HepG2 (cell line): ENCODE data around the gene ENO1. TPM values are rescaled to one million over a fixed set of nuclear protein-coding genes. Genes with fewer than 3 reads are reported as not detected.

ENCODE experiments used
- ATAC-seq: fragments of 200-7000 bp; cut with Tn5 transposase; 3 replicates; pipeline ENCODE4 v1.9.1; 2020; ENCODE audit warnings: mild to moderate bottlenecking, moderate library complexity
- BruUV-seq: library from RNA; stranded (reverse); fragments of 400-500 nt; replicated peaks from 2 replicates; lab custom pipeline; 2021; lab: Mats Ljungman, UMichigan
- CTCF ChIA-PET: fragments of 300-600 bp; formaldehyde crosslinking; extraction: SDS; loops from one replicate; lab custom pipeline; 2021; ENCODE audit warnings: low total read pairs, inconsistent platforms, low intra/inter-chr PET ratio; lab: Yijun Ruan, JAX
- POLR2A ChIA-PET: fragments of 350-600 bp; sonication (Branson Sonifier 250); formaldehyde crosslinking; loops from one replicate; lab custom pipeline; 2020; ENCODE audit warnings: antibody characterized with exemption, inconsistent platforms; lab: Yijun Ruan, JAX
- DNase-seq: peaks from one replicate; pipeline ENCODE4 v3.0.0-alpha.2; 2015; ENCODE audit warnings: low spot score
- FAIRE-seq: peaks from 3 replicates; lab custom pipeline; 2011; peaks lifted over from hg19 to GRCh38; lab: Jason Lieb, UNC
- H2AFZ ChIP-seq: one replicate; pipeline ENCODE4 v1.6.1; 2011; ENCODE audit warnings: low read length, inconsistent platforms
- H3K27ac ChIP-seq: fragments of 300-600 bp; 3 replicates; pipeline ENCODE4 v1.8.0; 2011; ENCODE audit warnings: mixed run types, mild to moderate bottlenecking, mixed read lengths, low read length, inconsistent platforms; ENCODE audit not compliant: insufficient read depth; ENCODE audit errors: extremely low read length
- H3K27me3 ChIP-seq, 2 experiments: fragments of 200-600 bp in 1 of 2; 2 replicates in 1 of 2; 3 replicates in 1 of 2; pipeline versions ENCODE4 v1.6.0 to v1.8.0; 2011; ENCODE audit warnings: low read length in 2 of 2, mild to moderate bottlenecking in 2 of 2, moderate library complexity in 2 of 2, inconsistent platforms in 1 of 2; ENCODE audit not compliant: insufficient read depth in 2 of 2, control insufficient read depth in 1 of 2
- H3K36me3 ChIP-seq, 2 experiments: fragments of 200-600 bp in 1 of 2; replicated peaks in 1 of 2; 2 replicates in 1 of 2; 3 replicates in 1 of 2; pipeline versions ENCODE4 v1.5.1 to v1.8.0; 2011; ENCODE audit warnings: low read length in 2 of 2, inconsistent platforms in 1 of 2; ENCODE audit not compliant: insufficient read depth in 2 of 2, control insufficient read depth in 1 of 2
- H3K4me1 ChIP-seq: 2 replicates; pipeline ENCODE4 v1.5.1; 2012; ENCODE audit warnings: low read length, inconsistent platforms; ENCODE audit not compliant: insufficient read depth
- H3K4me2 ChIP-seq: 2 replicates; pipeline ENCODE4 v1.6.0; 2011; ENCODE audit warnings: low read depth, low read length, inconsistent platforms
- H3K4me3 ChIP-seq, 3 experiments: fragments of 200-600 bp in 1 of 3; sonication (generic), shearing (Covaris generic) in 1 of 3; replicated peaks in 1 of 3; 2 replicates each; pipeline ENCODE4 v1.5.1; 2011 to 2016; ENCODE audit warnings: low read length in 3 of 3, inconsistent platforms in 2 of 3, low read depth in 2 of 3, mild to moderate bottlenecking in 2 of 3, control low read depth in 1 of 3, mixed read lengths in 1 of 3; ENCODE audit not compliant: insufficient read depth in 1 of 3
- H3K79me2 ChIP-seq: one replicate; pipeline ENCODE4 v1.6.1; 2011; ENCODE audit warnings: low read length, inconsistent platforms; ENCODE audit not compliant: insufficient read depth
- H3K9ac ChIP-seq: 2 replicates; pipeline ENCODE4 v1.6.0; 2011; ENCODE audit warnings: mild to moderate bottlenecking, low read depth, low read length, inconsistent platforms; ENCODE audit not compliant: insufficient read depth
- H3K9me3 ChIP-seq: 2 replicates; pipeline ENCODE4 v1.5.1; 2012; ENCODE audit warnings: mild to moderate bottlenecking, low read length
- H4K20me1 ChIP-seq: 2 replicates; pipeline ENCODE4 v1.6.0; 2011; ENCODE audit warnings: inconsistent platforms, mild to moderate bottlenecking, low read length, moderate library complexity; ENCODE audit not compliant: insufficient read depth
- AFF4 ChIP-seq: sonication (generic); formaldehyde crosslinking; IDR thresholded peaks from 2 replicates; pipeline ENCODE4 v1.4.0; 2020; ENCODE audit warnings: missing genetic modification reagents
- ARID5B ChIP-seq: IDR thresholded peaks from 2 replicates; pipeline ENCODE4 v1.4.0; 2020; ENCODE audit warnings: mild to moderate bottlenecking, missing genetic modification reagents
- FOSL1 ChIP-seq: sonication (generic); formaldehyde crosslinking; IDR thresholded peaks from 2 replicates; pipeline ENCODE4 v1.9.0; 2021; ENCODE audit warnings: missing genetic modification reagents, borderline replicate concordance
- FOSL2 ChIP-seq: sonication (generic); formaldehyde crosslinking; IDR thresholded peaks from 2 replicates; pipeline ENCODE4 v1.4.0; 2020; ENCODE audit warnings: missing genetic modification reagents
- FOXP4 ChIP-seq: sonication (generic); formaldehyde crosslinking; IDR thresholded peaks from 2 replicates; pipeline ENCODE4 v1.4.0; 2020; ENCODE audit warnings: missing genetic modification reagents
- IKZF1 ChIP-seq: fragments of 450-650 bp; IDR thresholded peaks from 2 replicates; pipeline ENCODE4 v1.7.1; 2016
- MZF1 ChIP-seq: sonication (generic); formaldehyde crosslinking; IDR thresholded peaks from 2 replicates; pipeline ENCODE4 v1.8.1; 2023; ENCODE audit warnings: mild to moderate bottlenecking, missing genetic modification reagents, borderline replicate concordance
- POLR2AphosphoS5 ChIP-seq: IDR thresholded peaks from 2 replicates; pipeline ENCODE4 v1.6.1; 2012; ENCODE audit warnings: low read depth, low read length
- SMARCC2 ChIP-seq: fragments of 450-650 bp; IDR thresholded peaks from 2 replicates; pipeline ENCODE4 v1.6.1; 2017; ENCODE audit warnings: antibody characterized with exemption, mild to moderate bottlenecking
- SP2 ChIP-seq: sonication (generic); formaldehyde crosslinking; IDR thresholded peaks from 2 replicates; pipeline ENCODE4 v1.5.1; 2020; ENCODE audit warnings: mild to moderate bottlenecking, missing genetic modification reagents
- THAP8 ChIP-seq: sonication (generic); formaldehyde crosslinking; IDR thresholded peaks from 2 replicates; pipeline ENCODE4 v1.5.1; 2020; ENCODE audit warnings: missing genetic modification reagents, mild to moderate bottlenecking, borderline replicate concordance
- YEATS4 ChIP-seq: sonication (generic); formaldehyde crosslinking; IDR thresholded peaks from 2 replicates; pipeline ENCODE4 v1.4.0; 2020; ENCODE audit warnings: missing genetic modification reagents, borderline replicate concordance
- ZNF772 ChIP-seq: sonication (generic); formaldehyde crosslinking; IDR thresholded peaks from 2 replicates; pipeline ENCODE4 v1.5.0; 2020; ENCODE audit warnings: mild to moderate bottlenecking, missing genetic modification reagents
- WGBS: methylation state at CpG from one replicate; pipeline ENCODE4 v1.1.6; 2017; ENCODE audit warnings: low lambda C conversion rate; 5-methylcytosine and 5-hydroxymethylcytosine counted together
- in situ Hi-C: cut with HindIII; loops from 2 replicates; pipeline ENCODE4 v1.10.0; 2017; ENCODE audit warnings: low pct_unique_long_range_greater_than_20kb; ENCODE audit not compliant: extremely low pct_ligation_motif_present
- intact Hi-C: fragments of 100-400 bp; cut with micrococcal nuclease; formaldehyde crosslinking; loops from one replicate; pipeline ENCODE4 v1.10.0; 2022; ENCODE audit not compliant: unreplicated experiment
- polyA plus RNA-seq, 8 experiments: library from polyadenylated mRNA; depleted of rRNA in 3 of 8; stranded (reverse) in 7 of 8; unstranded in 1 of 8; fragments of >200 nt; fragmentation: Illumina TruSeq in 4 of 8; extraction: Trizol in 4 of 8; gene quantifications; 2 replicates each; pipeline versions ENCODE4 v1.2.1 to v1.2.3, GENCODE V29; 2011 to 2016; ENCODE audit warnings: low read depth in 4 of 8, missing spikeins in 1 of 8, mixed read lengths in 1 of 8; ENCODE audit not compliant: insufficient read depth in 1 of 8
- total RNA-seq, 5 experiments: library from RNA; depleted of rRNA; stranded (reverse); fragments of >200 nt; fragmentation: Illumina TruSeq; extraction: Trizol; gene quantifications; 2 replicates each; pipeline ENCODE4 v1.2.3, GENCODE V29; 2016; ENCODE audit warnings: low read depth in 1 of 5

The ENO1 gene
- total and polyA plus RNA-seq, 2 of the 13 experiments (the other 11 are each of a cell fraction or from before 2014, with no cell fraction given): 1,559 to 3,103 TPM

- H3K79me2 ChIP-seq: peaks cover 91% of the 10 kb centered on the region
- POLR2A ChIA-PET: interaction anchor here (1.1 to 2.4 kb wide), 3 partner anchors 11 to 27 kb away, joined by 3 to 43 read pairs (median 4); no protein-coding TSS in a partner anchor
- peaks cover 67% of the 10 kb centered on the region for H3K4me1 ChIP-seq
- intact Hi-C loops: no loop called here
- H3K9me3 ChIP-seq: no peaks in the 10 kb centered on the region
- H3K36me3 ChIP-seq: peaks cover 33 to 75% of the 10 kb centered on the region in 2 experiments
- in situ Hi-C loops: no loop called here
- peaks cover 86% of the 10 kb centered on the region for H4K20me1 ChIP-seq
- BruUV-seq: no TSS peak
- ATAC-seq: no peak; the same call in 2 of the 3 replicates
- FAIRE-seq: no peak
- 64% methylated on average over 4 of the region's 5 CpGs for WGBS
- no peak for DNase-seq
- peak overlapping the region; percentile 58 for H3K9ac ChIP-seq
- H3K4me2 ChIP-seq: peak overlapping the region; percentile 74
- CTCF ChIA-PET: no interaction called here
- peak overlapping the region; percentile 32 to 93 (median 93) for H3K4me3 ChIP-seq
- H3K27me3 ChIP-seq: peaks cover 0 to 2% of the 10 kb centered on the region in 2 experiments; a peak in 2 of 5 replicates
- no peak overlapping the region for H2AFZ ChIP-seq
- peak overlapping the region; percentile 30 for H3K27ac ChIP-seq
- TF ChIP-seq ARID5B: no peak
- no peak for TF ChIP-seq IKZF1
- TF ChIP-seq FOXP4 (CRISPR knock-in tag): no peak
- no peak for TF ChIP-seq SMARCC2
- peak; percentile 96 for TF ChIP-seq FOSL2 (CRISPR knock-in tag)
- no peak for TF ChIP-seq MZF1 (CRISPR knock-in tag)
- TF ChIP-seq THAP8 (CRISPR knock-in tag): no peak
- TF ChIP-seq ZNF772 (CRISPR knock-in tag): 0 out of 2 replicates have a peak, but pooled peaks have one; percentile 21
- TF ChIP-seq AFF4: 0 out of 2 replicates have a peak, but pooled peaks have one; percentile 0
- 0 out of 2 replicates have a peak, but pooled peaks have one; percentile 28 for TF ChIP-seq FOSL1 (CRISPR knock-in tag)
- no peak for TF ChIP-seq SP2
- TF ChIP-seq POLR2AphosphoS5: peak; percentile 29
- no peak for TF ChIP-seq YEATS4 (CRISPR knock-in tag)
These were observed 4.8 kb downstream of the ENO1 start for GRCh38 chr1:8873506-8874229.
